Measurements from ENCODE around the gene SETD5. TPM values are rescaled to one million over a fixed set of nuclear protein-coding genes. Genes with fewer than 3 reads are reported as not detected.

SETD5 gene
- total and polyA plus RNA-seq, 2 donors (not counting 1 experiment from before 2014, with no cell fraction given): 64.2 to 201 TPM

DNA sequence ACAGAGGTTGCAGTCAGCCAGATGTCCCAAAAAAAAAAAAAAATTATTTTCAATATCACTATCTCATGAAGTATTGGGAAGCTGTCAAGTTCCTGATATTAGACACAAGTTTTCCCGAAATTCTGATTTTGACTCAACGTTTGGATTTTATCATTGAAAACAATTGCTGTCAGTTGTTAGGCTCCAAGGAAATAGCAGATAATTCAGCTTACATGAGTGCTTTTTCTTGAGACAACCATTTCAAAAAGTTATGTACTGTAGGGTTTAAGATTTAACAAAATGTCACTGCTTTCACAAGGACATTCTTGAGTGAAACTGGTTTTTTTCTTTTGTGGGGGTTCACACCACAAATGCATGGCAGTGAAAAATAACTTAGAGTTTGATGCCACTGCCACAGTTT lies 9.3 kb upstream of the SETD5 start:
- DNase-seq (no peak), ATAC-seq (ENCODE audit: low read depth) (no peak)
- Histone ChIP-seq H3K9ac (ENCODE audit: low read length) (no peak overlapping the region), H3K79me2 (ENCODE audit: control insufficient read depth, insufficient read depth, low read length) (peaks cover 64% of the 10 kb centered on the region), H3K27me3 (replicated peaks in 1 of 4; ENCODE audit: control extremely low read depth in 1 of 4, control insufficient read depth in 3 of 4, insufficient read depth in 4 of 4, low read length in 3 of 4) (no peaks in the 10 kb centered on the region), H3K4me1 (ENCODE audit: control insufficient read depth in 2 of 2, insufficient read depth in 2 of 2, low read length in 2 of 2) (peaks cover 0 to 8% of the 10 kb centered on the region in 2 donors), H3K27ac (ENCODE audit: low read length in 2 of 2) (no peak overlapping the region), H3K36me3 (replicated peaks in 1 of 2; ENCODE audit: control extremely low read depth in 1 of 2, control insufficient read depth in 1 of 2, extremely low read depth in 1 of 2, insufficient read depth in 2 of 2, low read length in 1 of 2) (peaks cover 32 to 80% of the 10 kb centered on the region in 2 experiments), H3K4me3 (ENCODE audit: control extremely low read depth in 1 of 5, extremely low read depth in 1 of 5, insufficient read depth in 1 of 5, low read depth in 2 of 5, low read length in 4 of 5) (no peak overlapping the region), H2AFZ (ENCODE audit: insufficient read depth, low read depth, low read length, poor library complexity, severe bottlenecking) (no peak overlapping the region), H3K9me3 (ENCODE audit: control extremely low read depth in 1 of 3, control insufficient read depth in 2 of 3, insufficient read depth in 1 of 3, low read length in 2 of 3) (no peaks in the 10 kb centered on the region), H4K20me1 (ENCODE audit: control insufficient read depth, insufficient read depth, low read length, poor library complexity, severe bottlenecking) (peaks cover 30% of the 10 kb centered on the region), H3K4me2 (replicated peaks; ENCODE audit: low read depth, low read length, poor library complexity, severe bottlenecking) (no peak overlapping the region)
- TF ChIP-seq, protein P1, sequence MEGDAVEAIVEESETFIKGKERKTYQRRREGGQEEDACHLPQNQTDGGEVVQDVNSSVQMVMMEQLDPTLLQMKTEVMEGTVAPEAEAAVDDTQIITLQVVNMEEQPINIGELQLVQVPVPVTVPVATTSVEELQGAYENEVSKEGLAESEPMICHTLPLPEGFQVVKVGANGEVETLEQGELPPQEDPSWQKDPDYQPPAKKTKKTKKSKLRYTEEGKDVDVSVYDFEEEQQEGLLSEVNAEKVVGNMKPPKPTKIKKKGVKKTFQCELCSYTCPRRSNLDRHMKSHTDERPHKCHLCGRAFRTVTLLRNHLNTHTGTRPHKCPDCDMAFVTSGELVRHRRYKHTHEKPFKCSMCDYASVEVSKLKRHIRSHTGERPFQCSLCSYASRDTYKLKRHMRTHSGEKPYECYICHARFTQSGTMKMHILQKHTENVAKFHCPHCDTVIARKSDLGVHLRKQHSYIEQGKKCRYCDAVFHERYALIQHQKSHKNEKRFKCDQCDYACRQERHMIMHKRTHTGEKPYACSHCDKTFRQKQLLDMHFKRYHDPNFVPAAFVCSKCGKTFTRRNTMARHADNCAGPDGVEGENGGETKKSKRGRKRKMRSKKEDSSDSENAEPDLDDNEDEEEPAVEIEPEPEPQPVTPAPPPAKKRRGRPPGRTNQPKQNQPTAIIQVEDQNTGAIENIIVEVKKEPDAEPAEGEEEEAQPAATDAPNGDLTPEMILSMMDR (IDR thresholded peaks at IDR 0.05): no peak
- no peak for TF ChIP-seq EZH2 (IDR thresholded peaks at IDR 0.05; ENCODE audit: borderline replicate concordance, insufficient read depth, low read depth, low read length, poor library complexity, severe bottlenecking)
- Mint-ChIP-seq H3K4me3 (no peak overlapping the region), H3K9me3 (ENCODE audit: insufficient read depth) (no peaks in the 10 kb centered on the region), H3K27ac (no peak overlapping the region), H3K4me1 (peaks cover 26% of the 10 kb centered on the region), H3K27me3 (no peaks in the 10 kb centered on the region)
- no CpG with 5 or more reads among the region's 2 CpGs for WGBS (ENCODE audit: insufficient coverage)
- ChIA-PET POLR2A (no interaction called here), CTCF (no interaction called here)
- intact Hi-C loops (cut with micrococcal nuclease): loop anchor here (5.0 kb wide), 1 partner anchor 34 kb away; no protein-coding TSS in a partner anchor

DNA sequence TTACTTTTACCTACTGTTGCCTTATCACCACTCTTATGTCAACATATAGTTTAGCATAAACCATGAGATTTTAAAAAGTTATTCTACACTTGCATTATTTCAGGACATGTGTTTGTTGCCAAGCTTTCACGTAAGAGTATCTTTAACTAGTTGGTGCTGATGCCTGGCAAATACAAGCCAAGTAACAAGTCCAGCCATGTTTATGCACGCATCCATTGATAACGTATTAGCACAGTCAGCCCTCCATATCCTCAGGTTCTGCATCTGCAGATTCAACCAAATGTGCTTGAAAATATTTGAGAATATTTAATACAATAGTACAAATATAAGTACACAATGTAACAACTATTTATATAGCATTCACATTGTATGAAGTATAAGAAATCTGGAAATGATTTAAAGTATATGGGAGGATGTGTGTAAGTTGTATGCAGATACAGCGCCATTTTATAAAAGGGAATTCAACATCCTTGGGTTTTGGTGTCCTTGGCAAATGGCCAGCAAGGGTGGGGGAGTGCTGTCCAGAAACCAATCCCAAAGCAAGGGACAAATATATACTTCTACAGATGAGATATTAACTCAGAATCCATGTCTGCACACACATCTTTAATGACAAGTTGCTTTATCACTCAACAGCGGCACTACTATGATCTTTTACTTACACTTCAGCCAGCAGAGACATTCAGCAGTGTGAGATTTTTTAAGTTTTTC lies 8.7 kb upstream of the SETD5 start:
- Histone ChIP-seq H3K27ac (ENCODE audit: low read length in 2 of 2) (no peak overlapping the region), H4K20me1 (ENCODE audit: control insufficient read depth, insufficient read depth, low read length, poor library complexity, severe bottlenecking) (peaks cover 36% of the 10 kb centered on the region), H3K27me3 (replicated peaks in 1 of 4; ENCODE audit: control extremely low read depth in 1 of 4, control insufficient read depth in 3 of 4, insufficient read depth in 4 of 4, low read length in 3 of 4) (no peaks in the 10 kb centered on the region), H3K36me3 (replicated peaks in 1 of 2; ENCODE audit: control extremely low read depth in 1 of 2, control insufficient read depth in 1 of 2, extremely low read depth in 1 of 2, insufficient read depth in 2 of 2, low read length in 1 of 2) (peaks cover 32 to 83% of the 10 kb centered on the region in 2 experiments), H3K9ac (ENCODE audit: low read length) (no peak overlapping the region), H3K9me3 (ENCODE audit: control extremely low read depth in 1 of 3, control insufficient read depth in 2 of 3, insufficient read depth in 1 of 3, low read length in 2 of 3) (no peaks in the 10 kb centered on the region), H3K4me1 (ENCODE audit: control insufficient read depth in 2 of 2, insufficient read depth in 2 of 2, low read length in 2 of 2) (peaks cover 0 to 8% of the 10 kb centered on the region in 2 donors), H2AFZ (ENCODE audit: insufficient read depth, low read depth, low read length, poor library complexity, severe bottlenecking) (no peak overlapping the region), H3K79me2 (ENCODE audit: control insufficient read depth, insufficient read depth, low read length) (peaks cover 70% of the 10 kb centered on the region), H3K4me3 (ENCODE audit: control extremely low read depth in 1 of 5, extremely low read depth in 1 of 5, insufficient read depth in 1 of 5, low read depth in 2 of 5, low read length in 4 of 5) (no peak overlapping the region), H3K4me2 (replicated peaks; ENCODE audit: low read depth, low read length, poor library complexity, severe bottlenecking) (no peak overlapping the region)
- H3K9me3 Mint-ChIP-seq (ENCODE audit: insufficient read depth): no peaks in the 10 kb centered on the region
- ATAC-seq (ENCODE audit: low read depth): no peak
- H3K4me3 Mint-ChIP-seq: no peak overlapping the region
- intact Hi-C loops (cut with micrococcal nuclease): loop anchor here (5.0 kb wide), 1 partner anchor 34 kb away; no protein-coding TSS in a partner anchor
- ChIA-PET CTCF (no interaction called here), POLR2A (no interaction called here)
- no peaks in the 10 kb centered on the region for H3K27me3 Mint-ChIP-seq
- WGBS (ENCODE audit: insufficient coverage): 100% methylated on average over 1 of the region's 5 CpGs
- DNase-seq: no peak
- peaks cover 26% of the 10 kb centered on the region for H3K4me1 Mint-ChIP-seq
- TF ChIP-seq, protein P1 (IDR thresholded peaks at IDR 0.05): no peak
- TF ChIP-seq EZH2 (IDR thresholded peaks at IDR 0.05; ENCODE audit: borderline replicate concordance, insufficient read depth, low read depth, low read length, poor library complexity, severe bottlenecking): no peak
- no peak overlapping the region for H3K27ac Mint-ChIP-seq

Data from B cell (primary cell).